Ishikawa (cell line): ENCODE data around the gene EPHA8.

Experiments used
- CEBPB ChIP-seq: IDR thresholded peaks from 2 replicates; pipeline ENCODE4 v1.6.1; 2012
- CREB1 ChIP-seq: IDR thresholded peaks from 2 replicates; pipeline ENCODE4 v1.6.1; 2012; ENCODE audit warnings: low read depth
- EGR1 ChIP-seq: IDR thresholded peaks from 2 replicates; pipeline ENCODE4 v1.6.1; 2012
- EP300 ChIP-seq: IDR thresholded peaks from 2 replicates; pipeline ENCODE4 v1.6.1; 2012; ENCODE audit warnings: borderline replicate concordance
- FOXM1 ChIP-seq: IDR thresholded peaks from 2 replicates; pipeline ENCODE4 v1.6.1; 2012; ENCODE audit warnings: low read depth, borderline replicate concordance
- MAX ChIP-seq: IDR thresholded peaks from 2 replicates; pipeline ENCODE4 v1.6.1; 2012
- NFIC ChIP-seq: IDR thresholded peaks from 2 replicates; pipeline ENCODE4 v1.6.1; 2012
- RAD21 ChIP-seq: IDR thresholded peaks from 2 replicates; pipeline ENCODE4 v1.6.1; 2012; ENCODE audit warnings: low read depth
- REST ChIP-seq: IDR thresholded peaks from 2 replicates; pipeline ENCODE4 v1.6.1; 2012; ENCODE audit warnings: low read depth, mild to moderate bottlenecking
- TAF1 ChIP-seq: IDR thresholded peaks from 2 replicates; pipeline ENCODE4 v1.6.1; 2012; ENCODE audit warnings: low read depth, mild to moderate bottlenecking
- USF1 ChIP-seq: IDR thresholded peaks from 2 replicates; pipeline ENCODE4 v1.6.1; 2012
- YY1 ChIP-seq: IDR thresholded peaks from 2 replicates; pipeline ENCODE4 v1.6.1; 2012; ENCODE audit warnings: low read depth
- ZBTB7A ChIP-seq: IDR thresholded peaks from 2 replicates; pipeline ENCODE4 v1.6.1; 2012; ENCODE audit warnings: low read depth

GRCh38 chr1:22556391-22557104 lies 6.7 kb upstream of the EPHA8 start:
- TF ChIP-seq ZBTB7A, result no peak
- no peak for TF ChIP-seq YY1
- TF ChIP-seq REST, result no peak
- no peak for TF ChIP-seq USF1
- no peak for TF ChIP-seq EP300
- TF ChIP-seq RAD21, result no peak
- no peak for TF ChIP-seq EGR1
- TF ChIP-seq NFIC, result no peak
- no peak for TF ChIP-seq TAF1
- no peak for TF ChIP-seq CEBPB
- TF ChIP-seq MAX, result no peak
- no peak for TF ChIP-seq CREB1
- no peak for TF ChIP-seq FOXM1
